ENCODE measurements around the gene PAK1IP1. TPM values are rescaled to one million over a fixed set of nuclear protein-coding genes. Genes with fewer than 3 reads are reported as not detected.
"Not testable (repeated sequence)": the region's sequence is repeated elsewhere in the genome, so short reads cannot be mapped to it uniquely, and the experiment has no call there.

The PAK1IP1 gene
- total RNA-seq, 1 donor from 2014 or later, result 11.2 TPM

GRCh38 chr6:10747251-10747972 lies 52.6 kb downstream of the PAK1IP1 start, which contains the start of gene TMEM14B:
TSS of gene TMEM14B (plus strand) at chr6:10747805. CDS start at chr6:10749246, 1,441 bp downstream.
- H3K36me3 ChIP-seq, result peaks cover 17% of the 10 kb centered on the region
- peak; percentile 100 for DNase-seq
- intact Hi-C loops (cut with micrococcal nuclease), result no loop called here
- H3K4me1 ChIP-seq, result peaks cover 50% of the 10 kb centered on the region
- H3K27ac ChIP-seq (replicated peaks), result peak within 1 kb of the TSS; percentile 88
- peak within 1 kb of the TSS; percentile 89 for H3K4me3 ChIP-seq
- TF ChIP-seq, protein P1, sequence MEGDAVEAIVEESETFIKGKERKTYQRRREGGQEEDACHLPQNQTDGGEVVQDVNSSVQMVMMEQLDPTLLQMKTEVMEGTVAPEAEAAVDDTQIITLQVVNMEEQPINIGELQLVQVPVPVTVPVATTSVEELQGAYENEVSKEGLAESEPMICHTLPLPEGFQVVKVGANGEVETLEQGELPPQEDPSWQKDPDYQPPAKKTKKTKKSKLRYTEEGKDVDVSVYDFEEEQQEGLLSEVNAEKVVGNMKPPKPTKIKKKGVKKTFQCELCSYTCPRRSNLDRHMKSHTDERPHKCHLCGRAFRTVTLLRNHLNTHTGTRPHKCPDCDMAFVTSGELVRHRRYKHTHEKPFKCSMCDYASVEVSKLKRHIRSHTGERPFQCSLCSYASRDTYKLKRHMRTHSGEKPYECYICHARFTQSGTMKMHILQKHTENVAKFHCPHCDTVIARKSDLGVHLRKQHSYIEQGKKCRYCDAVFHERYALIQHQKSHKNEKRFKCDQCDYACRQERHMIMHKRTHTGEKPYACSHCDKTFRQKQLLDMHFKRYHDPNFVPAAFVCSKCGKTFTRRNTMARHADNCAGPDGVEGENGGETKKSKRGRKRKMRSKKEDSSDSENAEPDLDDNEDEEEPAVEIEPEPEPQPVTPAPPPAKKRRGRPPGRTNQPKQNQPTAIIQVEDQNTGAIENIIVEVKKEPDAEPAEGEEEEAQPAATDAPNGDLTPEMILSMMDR (IDR thresholded peaks at IDR 0.05; ENCODE audit: borderline replicate concordance), result no peak
- H3K27me3 ChIP-seq (ENCODE audit: low read depth), result no peaks in the 10 kb centered on the region
- no peaks in the 10 kb centered on the region for H3K9me3 ChIP-seq (replicated peaks)

DNA sequence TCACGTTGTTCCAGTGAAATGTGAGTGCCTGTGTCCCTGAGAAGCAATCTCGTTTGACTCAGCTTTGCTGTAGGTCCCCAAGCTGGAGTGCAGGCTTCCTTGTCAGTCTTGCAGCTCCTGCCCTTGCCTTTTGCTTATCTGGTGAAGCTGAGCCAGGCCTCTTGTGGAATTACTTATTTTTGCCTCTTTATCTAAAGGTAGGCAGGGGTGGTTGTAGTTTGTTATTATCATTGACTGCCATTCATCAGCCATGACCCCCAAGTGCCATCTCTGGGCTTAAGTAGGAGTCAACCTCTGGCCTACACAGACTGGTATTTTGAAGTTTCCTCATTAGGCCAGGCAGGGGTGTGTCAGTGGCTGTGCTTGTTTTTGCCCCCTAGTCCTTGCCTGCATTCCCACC lies 55.0 kb downstream of the PAK1IP1 start:
- no peak for DNase-seq
- H3K9me3 ChIP-seq (replicated peaks), result no peaks in the 10 kb centered on the region
- intact Hi-C loops (cut with micrococcal nuclease), result no loop called here
- peaks cover 50% of the 10 kb centered on the region for H3K4me1 ChIP-seq
- no peak overlapping the region for H3K27ac ChIP-seq (replicated peaks)
- peaks cover 32% of the 10 kb centered on the region for H3K36me3 ChIP-seq
- no peak overlapping the region for H3K4me3 ChIP-seq
- TF ChIP-seq, protein P1 (IDR thresholded peaks at IDR 0.05; ENCODE audit: borderline replicate concordance), result no peak
- no peaks in the 10 kb centered on the region for H3K27me3 ChIP-seq (ENCODE audit: low read depth)

- Histone ChIP-seq H3K36me3 (peaks cover 41% of the 10 kb centered on the region), H3K4me1 (peaks cover 50% of the 10 kb centered on the region)
- H3K27ac ChIP-seq (replicated peaks); H3K27me3 ChIP-seq (ENCODE audit: low read depth); intact Hi-C loops (cut with micrococcal nuclease); H3K4me3 ChIP-seq; DNase-seq; H3K9me3 ChIP-seq (replicated peaks): not testable (repeated sequence)
Observed at GRCh38 chr6:10750568-10750967, 55.8 kb downstream of the PAK1IP1 start.

GRCh38 chr6:10751757-10752156 lies 57.0 kb downstream of the PAK1IP1 start:
- H3K36me3 ChIP-seq, result peaks cover 50% of the 10 kb centered on the region
- H3K27ac ChIP-seq (replicated peaks); H3K4me3 ChIP-seq; DNase-seq; intact Hi-C loops (cut with micrococcal nuclease); H3K9me3 ChIP-seq (replicated peaks); H3K27me3 ChIP-seq (ENCODE audit: low read depth): not testable (repeated sequence)
- peaks cover 48% of the 10 kb centered on the region for H3K4me1 ChIP-seq

DNA sequence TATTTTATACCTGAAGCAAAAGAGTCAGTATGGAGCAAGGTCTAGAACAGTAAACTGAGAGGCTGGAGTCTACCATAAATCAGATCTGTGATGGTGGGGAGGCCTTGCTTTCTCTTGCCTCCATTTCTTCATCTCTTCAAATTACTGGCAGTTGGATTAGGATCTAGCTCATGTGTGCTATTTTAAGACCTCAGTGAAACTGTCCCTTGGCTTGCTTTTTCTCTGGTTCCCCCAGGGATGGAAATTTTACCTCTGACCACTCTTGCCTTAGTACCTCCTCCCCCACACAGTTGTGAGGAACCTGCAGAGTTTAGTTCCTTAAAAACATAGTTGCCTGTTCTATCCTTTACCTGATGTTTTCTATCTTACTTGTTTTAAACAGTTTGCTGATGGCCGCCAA lies 61.3 kb downstream of the PAK1IP1 start:
- H3K9me3 ChIP-seq (replicated peaks), result no peaks in the 10 kb centered on the region
- peaks cover 17% of the 10 kb centered on the region for H3K4me1 ChIP-seq
- peaks cover 49% of the 10 kb centered on the region for H3K36me3 ChIP-seq
- TF ChIP-seq, protein P1 (IDR thresholded peaks at IDR 0.05; ENCODE audit: borderline replicate concordance), result no peak
- H3K4me3 ChIP-seq, result no peak overlapping the region
- no peaks in the 10 kb centered on the region for H3K27me3 ChIP-seq (ENCODE audit: low read depth)
- no peak for DNase-seq
- H3K27ac ChIP-seq (replicated peaks), result no peak overlapping the region
- intact Hi-C loops (cut with micrococcal nuclease), result no loop called here

Other genes starting within 250 kb of the PAK1IP1 start
- 49.0 TPM for gene GCNT2, start 173.6 kb upstream of the PAK1IP1 start, total RNA-seq
- 1.5 TPM for gene C6orf52, start 356 bp upstream of the PAK1IP1 start, total RNA-seq
- 132 TPM for gene TMEM14C, start 28.1 kb downstream of the PAK1IP1 start, total RNA-seq
- 118 TPM for gene TMEM14B, start 52.8 kb downstream of the PAK1IP1 start, total RNA-seq
- gene MAK, start 143.6 kb downstream of the PAK1IP1 start, total RNA-seq, result 0.14 TPM
- gene GCM2, start 187.1 kb downstream of the PAK1IP1 start, total RNA-seq, result not detected
- 0.33 TPM for gene SYCP2L, start 192.1 kb downstream of the PAK1IP1 start, total RNA-seq